Stimulated activated naive CD8-positive, alpha-beta T cell treated with anti-CD3 and anti-CD28 coated beads, Interleukin-15, amount 100 ng/mL, for 72 hours (primary cell): ENCODE data around the gene GNPTG.
"Not testable (repeated sequence)": the region's sequence is repeated elsewhere in the genome, so short reads cannot be mapped to it uniquely, and the experiment has no call there.

ENCODE experiments used
- ATAC-seq: fragments of 150-1000 bp; cut with Tn5 transposase; 2 replicates; pipeline ENCODE4 v1.10.0; 2021; ENCODE audit warnings: mild to moderate bottlenecking, moderate library complexity
- DNase-seq, 2 donors: peaks; one replicate each; pipeline ENCODE4 v3.0.0; 2021 to 2022
- H3K27ac Mint-ChIP-seq, 2 donors: one replicate each; pipeline ENCODE4 v1.8.0; 2022; ENCODE audit warnings: mild to moderate bottlenecking in 2 of 2, mixed read lengths in 2 of 2, moderate library complexity in 2 of 2
- H3K27me3 Mint-ChIP-seq: one replicate; pipeline ENCODE4 v1.8.0; 2022; ENCODE audit warnings: mixed read lengths
- H3K4me1 Mint-ChIP-seq: one replicate; pipeline ENCODE4 v1.8.0; 2022; ENCODE audit warnings: mild to moderate bottlenecking, mixed read lengths
- H3K4me3 Mint-ChIP-seq, 2 donors: one replicate each; pipeline ENCODE4 v1.8.0; 2022; ENCODE audit warnings: mild to moderate bottlenecking in 2 of 2, mixed read lengths in 2 of 2, moderate library complexity in 1 of 2
- H3K9me3 Mint-ChIP-seq, 2 donors: one replicate each; pipeline ENCODE4 v1.8.0; 2022; ENCODE audit warnings: mixed read lengths in 2 of 2

The GNPTG gene

DNA sequence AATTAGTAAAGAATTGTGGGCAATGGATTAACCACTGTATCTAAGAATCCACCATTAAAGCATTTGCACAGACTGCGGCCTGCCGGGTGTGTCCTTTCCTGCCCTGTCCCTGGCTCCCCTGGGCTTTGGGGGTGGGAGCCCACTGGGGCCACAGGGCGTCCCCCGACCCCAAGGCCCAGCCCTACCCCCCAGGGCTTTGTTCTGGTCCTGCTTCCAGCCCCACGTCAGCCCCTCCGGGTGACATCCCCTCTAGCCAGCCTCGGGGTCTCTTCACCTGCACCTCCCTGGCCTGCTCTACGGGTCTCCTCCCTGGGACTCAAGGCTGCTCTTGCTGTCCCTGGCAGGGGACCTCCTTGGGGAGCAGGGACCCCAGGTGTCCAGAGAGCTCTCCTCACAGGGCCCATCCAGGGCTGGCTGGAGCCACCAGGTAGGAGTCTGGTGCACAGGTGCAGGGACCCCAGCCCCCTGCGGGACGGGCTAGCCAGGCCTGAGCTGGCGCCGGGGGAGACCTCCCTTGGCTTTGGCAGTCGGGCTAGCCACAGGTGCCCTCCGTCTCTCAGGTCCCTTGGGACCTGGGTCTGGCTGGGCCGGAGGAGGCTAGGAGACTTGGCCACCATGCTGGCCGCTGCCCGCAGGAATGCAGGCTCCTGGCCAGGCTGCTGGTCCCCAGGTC, 24.6 kb upstream of the GNPTG start:
- H3K27me3 Mint-ChIP-seq, result peaks cover 13% of the 10 kb centered on the region
- no peak overlapping the region for H3K27ac Mint-ChIP-seq
- DNase-seq (no peak), ATAC-seq (peak; percentile 18)
- no peaks in the 10 kb centered on the region for H3K9me3 Mint-ChIP-seq
- H3K4me3 Mint-ChIP-seq, result no peak overlapping the region
- H3K4me1 Mint-ChIP-seq, result peaks cover 11% of the 10 kb centered on the region

DNA sequence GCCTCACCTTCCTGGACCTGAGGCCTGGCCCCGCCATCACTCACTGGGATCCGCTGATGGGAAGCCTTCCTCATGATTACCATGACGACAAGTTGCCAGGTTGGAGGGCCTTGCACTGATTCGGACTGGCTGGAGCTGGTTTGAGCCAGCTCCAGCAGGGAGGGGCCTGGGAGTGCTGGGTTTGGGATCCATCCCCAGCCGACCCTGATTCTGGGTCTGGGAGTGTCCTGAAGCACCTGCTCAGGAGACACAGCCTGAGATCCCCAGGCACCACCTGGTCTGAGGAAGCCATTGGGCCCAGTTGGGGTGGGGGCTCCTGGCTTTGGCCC, 24.1 kb upstream of the GNPTG start:
- Mint-ChIP-seq H3K4me3 (no peak overlapping the region), H3K27ac (peak overlapping the region in 1 of 2 donors; percentile 27), H3K27me3 (peaks cover 18% of the 10 kb centered on the region)

DNA sequence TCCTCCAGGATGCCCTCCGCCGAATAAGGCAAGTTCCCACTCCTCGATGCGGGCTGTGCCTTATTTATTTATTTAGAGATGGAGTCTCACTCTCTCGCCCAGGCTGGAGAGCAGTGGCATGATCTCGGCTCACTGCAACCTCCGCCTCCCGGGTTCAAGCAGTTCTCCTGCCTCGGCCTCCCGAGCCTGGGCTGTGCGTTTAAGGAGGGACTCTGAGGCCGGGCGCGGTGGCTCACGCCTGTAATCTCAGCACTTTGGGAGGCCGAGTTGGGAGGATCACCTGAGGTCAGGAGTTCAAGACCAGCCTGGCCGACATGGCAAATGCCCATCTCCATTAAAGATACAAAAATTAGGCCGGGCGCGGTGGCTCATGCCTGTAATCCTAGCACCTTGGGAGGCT, 23.6 kb upstream of the GNPTG start:
- H3K27me3 Mint-ChIP-seq, result peaks cover 23% of the 10 kb centered on the region
- not testable (repeated sequence) for H3K4me3 Mint-ChIP-seq, H3K9me3 Mint-ChIP-seq, DNase-seq, H3K27ac Mint-ChIP-seq, ATAC-seq
- H3K4me1 Mint-ChIP-seq, result peaks cover 20% of the 10 kb centered on the region

More for the DNA sequence above, 24.1 kb upstream of the GNPTG start:
- Mint-ChIP-seq H3K9me3 (no peaks in the 10 kb centered on the region), H3K4me1 (peaks cover 16% of the 10 kb centered on the region)
- ATAC-seq (no peak), DNase-seq (no peak)

DNA sequence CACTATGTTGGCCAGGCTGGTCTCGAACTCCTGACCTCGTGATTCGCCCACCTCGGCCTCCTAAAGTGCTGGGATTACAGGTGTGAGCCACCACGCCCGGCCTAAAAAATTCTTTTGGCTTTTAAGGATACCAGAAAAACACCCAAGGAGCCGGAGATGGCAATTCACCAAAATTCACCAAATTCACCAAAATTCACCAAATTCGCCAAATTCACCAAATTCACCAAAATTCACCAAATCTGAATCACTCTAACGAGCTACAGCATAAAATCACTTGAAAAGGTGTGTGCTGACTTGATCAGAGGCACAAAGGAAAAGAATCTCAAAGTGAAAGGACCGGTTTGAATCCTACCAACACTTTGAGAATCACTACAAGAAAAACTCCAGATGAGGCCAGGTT, 22.8 kb upstream of the GNPTG start:
- peaks cover 23% of the 10 kb centered on the region for H3K27me3 Mint-ChIP-seq

DNA sequence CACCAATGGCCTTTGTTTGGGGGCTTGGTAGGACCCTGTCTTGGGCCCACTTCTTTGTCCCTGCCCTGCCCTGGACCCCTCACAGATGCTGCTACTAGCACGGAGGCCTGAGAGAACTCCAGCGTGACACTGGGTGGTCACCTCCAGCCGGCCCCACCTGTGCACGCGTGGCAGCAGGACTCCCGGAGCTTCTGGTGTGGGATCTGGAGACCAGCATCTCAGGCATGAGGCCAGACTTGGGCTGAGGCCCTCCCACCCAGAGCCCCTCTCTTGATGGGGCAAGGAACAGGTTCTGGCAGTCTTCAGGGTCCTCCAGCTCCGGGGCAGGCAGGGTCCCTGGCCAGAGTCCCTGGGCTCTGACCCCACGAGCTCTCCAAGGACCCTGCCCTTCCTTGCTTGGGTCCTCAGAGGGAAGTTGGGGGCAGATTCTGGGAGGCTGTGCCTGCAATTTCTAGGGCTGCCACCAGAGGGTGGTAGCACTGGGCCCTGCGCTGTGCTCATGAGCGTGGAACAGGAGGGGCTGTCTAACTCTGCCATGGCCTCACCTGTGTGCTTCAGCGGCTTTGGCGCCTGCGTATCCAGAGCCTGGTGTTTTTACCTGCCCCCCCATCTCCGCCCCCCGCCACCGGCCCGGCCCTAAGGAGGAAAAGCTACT, 21.3 kb upstream of the GNPTG start:
- ATAC-seq (no peak), DNase-seq (peak in 1 of 2 donors; percentile 35)
- no peaks in the 10 kb centered on the region for H3K9me3 Mint-ChIP-seq
- no peak overlapping the region for H3K27ac Mint-ChIP-seq
- H3K4me3 Mint-ChIP-seq, result no peak overlapping the region
- peaks cover 37% of the 10 kb centered on the region for H3K27me3 Mint-ChIP-seq
- peaks cover 35% of the 10 kb centered on the region for H3K4me1 Mint-ChIP-seq

More for the DNA sequence above, 22.8 kb upstream of the GNPTG start:
- H3K9me3 Mint-ChIP-seq, ATAC-seq, H3K4me3 Mint-ChIP-seq, DNase-seq: not testable (repeated sequence)
- Mint-ChIP-seq H3K4me1 (peaks cover 20% of the 10 kb centered on the region), H3K27ac (peak overlapping the region in 1 of 2 donors; percentile 63)

DNA sequence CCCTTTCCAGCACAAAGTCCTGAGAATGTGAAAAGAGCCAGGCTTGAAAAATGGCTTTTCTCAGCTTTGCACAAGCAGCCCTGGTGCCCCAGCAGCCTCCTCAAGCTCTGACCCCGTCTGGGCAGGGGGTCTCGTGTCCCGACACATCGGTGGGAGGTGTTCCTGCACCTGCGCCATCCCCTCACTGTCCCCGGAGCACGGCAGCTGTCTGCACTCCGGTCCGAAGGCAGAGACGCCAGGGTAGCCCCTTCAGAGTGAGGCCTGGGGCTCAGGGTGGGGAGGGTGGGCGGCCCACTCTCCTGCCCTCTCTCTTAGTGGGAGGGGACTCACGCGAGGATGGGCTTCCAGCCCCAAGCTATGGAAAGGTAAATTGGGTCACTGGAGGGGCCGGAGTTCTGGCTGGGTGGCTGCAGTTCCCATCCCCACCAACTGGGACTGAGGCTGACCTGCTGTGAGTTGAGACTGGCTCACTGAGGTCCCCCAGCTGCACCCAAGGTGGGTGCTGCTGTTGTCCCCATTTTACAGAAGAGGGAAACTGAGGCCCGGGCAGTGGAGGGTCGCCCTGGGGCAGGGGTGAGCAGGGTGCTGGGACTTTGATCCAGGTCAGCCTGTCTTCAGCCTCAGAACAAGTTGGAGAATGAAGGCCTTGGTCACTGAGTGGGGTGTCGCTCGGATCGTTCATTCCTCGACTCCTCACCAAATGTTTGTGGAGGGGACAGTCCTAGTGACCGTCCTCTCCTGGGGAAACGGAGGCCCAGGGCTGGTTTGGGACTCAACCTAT, 20.6 kb upstream of the GNPTG start:
- Mint-ChIP-seq H3K9me3 (no peaks in the 10 kb centered on the region), H3K4me1 (peaks cover 42% of the 10 kb centered on the region), H3K4me3 (peak overlapping the region in 1 of 2 donors; percentile 49), H3K27ac (peak overlapping the region in 1 of 2 donors; percentile 95), H3K27me3 (peaks cover 45% of the 10 kb centered on the region)
- DNase-seq (no peak), ATAC-seq (no peak)

DNA sequence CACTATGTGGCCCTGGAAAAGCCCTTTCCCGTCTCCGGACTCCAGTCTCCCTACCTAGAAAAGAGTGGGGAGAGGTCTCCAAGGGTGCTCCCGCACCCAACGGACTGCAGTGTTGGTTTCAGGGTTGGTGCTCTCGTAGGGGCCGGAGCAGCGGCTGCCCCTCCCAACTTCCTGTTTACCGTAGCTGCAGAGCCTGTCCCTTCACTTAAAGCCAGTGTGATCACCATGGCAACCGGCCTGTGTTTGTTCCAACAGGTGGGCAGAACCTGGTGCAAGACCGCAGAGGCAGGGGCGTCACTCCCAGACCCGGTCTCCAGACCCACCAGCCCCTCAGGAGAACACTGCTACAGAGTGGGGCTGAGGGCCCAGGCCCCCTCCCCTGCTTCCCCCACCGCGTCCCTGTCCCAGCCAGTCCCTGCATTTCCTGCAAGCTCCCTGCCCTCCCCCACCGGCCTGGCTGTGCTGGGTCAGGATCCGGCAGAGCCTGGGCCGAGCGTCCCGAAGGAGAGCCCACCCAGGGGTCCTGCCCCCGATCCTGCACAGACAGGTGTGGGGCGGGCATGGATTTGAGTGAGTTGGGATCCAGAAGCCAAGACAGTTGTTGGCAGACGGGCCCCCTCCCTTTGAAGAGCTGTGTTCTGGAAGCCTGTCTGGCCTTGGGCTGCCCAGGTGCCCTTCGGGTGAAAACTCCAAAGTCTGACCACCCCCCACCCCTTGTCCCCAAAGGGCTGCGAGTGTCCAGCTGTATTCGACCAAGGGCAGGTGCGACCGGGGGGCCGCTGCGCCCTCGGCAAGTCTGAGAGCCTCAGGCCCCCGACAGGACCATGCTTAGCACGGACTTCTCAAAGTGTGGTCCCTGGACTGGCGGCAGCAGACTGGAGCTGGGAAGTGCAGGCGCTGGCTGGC, 19.8 kb upstream of the GNPTG start:
- DNase-seq (peak; percentile 37 to 60), ATAC-seq (peak; percentile 35)
- H3K4me3 Mint-ChIP-seq, result peak overlapping the region; percentile 71 to 77
- H3K27ac Mint-ChIP-seq, result no peak overlapping the region
- H3K9me3 Mint-ChIP-seq, result no peaks in the 10 kb centered on the region
- H3K4me1 Mint-ChIP-seq, result peaks cover 43% of the 10 kb centered on the region
- H3K27me3 Mint-ChIP-seq, result peaks cover 52% of the 10 kb centered on the region

DNA sequence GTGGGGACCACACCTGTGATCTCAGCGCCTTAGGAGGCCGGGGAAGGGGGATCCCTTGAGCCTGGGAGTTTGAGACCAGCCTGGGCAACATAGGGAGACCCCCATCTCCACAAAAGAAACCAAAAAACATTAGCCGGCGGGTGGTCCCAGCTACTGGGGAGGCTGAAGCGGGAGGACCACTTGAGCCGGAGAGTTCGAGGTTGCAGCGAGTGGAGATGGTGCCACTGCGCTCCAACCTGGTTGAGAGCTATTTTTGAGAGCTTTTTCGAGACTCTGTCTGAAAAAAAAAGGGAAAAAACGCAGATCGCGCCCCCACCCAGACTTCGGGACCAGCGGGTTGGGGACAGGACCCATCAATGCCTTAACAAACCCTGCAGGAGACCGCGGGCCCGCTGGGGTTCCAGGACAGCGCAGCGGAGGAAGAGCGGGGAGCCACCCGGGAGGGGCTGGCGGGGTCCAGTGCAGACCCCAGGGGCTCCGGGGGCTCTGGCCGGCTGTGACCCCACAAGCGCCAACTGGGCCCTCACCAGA, 19.0 kb upstream of the GNPTG start:
- no peak overlapping the region for H3K27ac Mint-ChIP-seq
- DNase-seq (no peak), ATAC-seq (peak; percentile 13)
- H3K27me3 Mint-ChIP-seq, result peaks cover 52% of the 10 kb centered on the region
- H3K9me3 Mint-ChIP-seq, result no peaks in the 10 kb centered on the region
- H3K4me3 Mint-ChIP-seq, result peak overlapping the region; percentile 71 to 77
- H3K4me1 Mint-ChIP-seq, result peaks cover 43% of the 10 kb centered on the region

DNA sequence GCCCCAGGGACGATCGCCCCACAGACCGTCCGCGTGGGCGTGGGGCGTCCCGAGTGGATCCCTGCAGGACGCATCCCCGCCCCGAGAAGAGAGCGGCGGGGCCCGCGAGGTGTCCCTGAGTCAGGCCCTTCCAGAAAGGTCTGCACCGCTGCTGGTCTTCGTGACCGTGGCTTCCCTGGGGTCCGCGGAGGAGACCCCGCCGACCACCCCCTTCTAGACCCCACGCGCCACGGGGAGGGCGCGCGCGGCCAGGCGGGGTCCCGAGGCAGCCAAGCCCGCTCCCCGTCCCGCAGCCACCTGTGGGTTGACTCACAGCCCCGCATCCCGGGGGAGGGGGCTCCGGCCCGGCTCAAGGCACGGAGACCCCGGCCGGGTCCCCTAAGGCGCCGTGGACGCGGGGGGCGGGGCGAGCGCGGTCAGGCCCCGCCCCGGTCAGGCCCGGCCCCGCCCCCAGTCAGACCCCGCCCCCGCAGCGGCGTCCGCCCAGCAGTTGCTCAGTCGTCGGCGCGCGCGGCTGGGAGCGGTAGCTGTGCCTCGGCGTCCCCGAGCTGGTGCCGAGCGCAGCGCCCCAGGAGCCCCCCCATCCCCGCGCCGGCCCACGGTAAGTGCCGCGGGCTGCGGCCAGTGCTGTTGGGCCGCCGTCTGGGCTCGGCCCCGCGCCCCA, 18.4 kb upstream of the GNPTG start, which contains the start of gene BAIAP3:
Gene BAIAP3 (plus strand): TSS at position 497 of the 664 bp plus-strand sequence. CDS start 4,905 bp downstream, outside the sequence.
- H3K27ac Mint-ChIP-seq, result no peak within 1 kb of the TSS

DNA sequence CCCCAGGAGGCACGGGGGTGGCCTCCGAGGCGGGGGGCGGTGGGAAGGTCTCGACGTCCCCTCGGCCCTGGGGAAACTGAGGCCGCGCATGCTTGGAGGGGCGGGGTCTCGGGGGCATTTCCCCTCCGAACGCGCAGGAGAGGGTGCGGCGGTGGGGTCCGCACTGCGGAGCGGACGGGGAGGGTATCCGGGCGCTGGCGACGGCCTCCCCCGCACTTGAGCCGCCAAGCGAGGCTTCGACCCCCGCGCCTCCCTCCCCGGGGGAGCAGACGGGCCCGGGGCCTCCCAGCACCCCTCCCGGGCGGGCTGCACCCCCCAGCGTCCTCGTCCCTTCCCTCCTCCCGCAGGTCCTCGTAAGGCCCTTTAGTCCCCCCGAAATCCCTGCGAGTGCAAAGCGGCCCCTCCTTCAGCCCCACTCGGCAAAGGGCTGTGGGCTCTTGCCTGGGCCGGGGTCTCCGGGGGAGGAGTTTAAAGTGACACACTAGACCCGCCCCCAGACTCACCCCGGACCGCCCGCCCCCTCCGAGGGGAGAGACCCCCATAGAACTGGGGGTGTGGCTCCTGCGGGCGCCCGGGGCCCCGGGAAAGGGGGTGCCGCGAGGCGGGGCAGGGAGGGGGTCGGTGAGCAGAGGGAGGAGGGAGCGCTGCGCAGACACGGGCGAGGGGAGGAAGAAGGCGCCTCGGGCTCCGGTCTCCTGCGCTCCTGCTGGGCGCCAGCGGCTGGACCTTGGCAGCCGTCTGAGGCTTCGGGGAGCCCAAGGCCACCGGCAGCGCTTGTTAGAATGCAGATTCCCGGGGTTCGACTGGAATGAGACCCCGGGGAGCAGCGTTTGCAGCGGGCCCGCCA, 17.7 kb upstream of the GNPTG start:
- DNase-seq (no peak), ATAC-seq (no peak)
- Mint-ChIP-seq H3K4me1 (peaks cover 43% of the 10 kb centered on the region), H3K27me3 (peaks cover 52% of the 10 kb centered on the region), H3K9me3 (no peaks in the 10 kb centered on the region), H3K27ac (no peak overlapping the region), H3K4me3 (peak overlapping the region in 1 of 2 donors; percentile 54)

More for the DNA sequence above, 18.4 kb upstream of the GNPTG start, which contains the start of gene BAIAP3:
- Mint-ChIP-seq H3K4me3 (peak within 1 kb of the TSS; percentile 71 to 77), H3K27me3 (peaks cover 52% of the 10 kb centered on the region), H3K9me3 (no peaks in the 10 kb centered on the region), H3K4me1 (peaks cover 43% of the 10 kb centered on the region)
- ATAC-seq, result peak; percentile 64
- peak in 1 of 2 donors; percentile 53 for DNase-seq

DNA sequence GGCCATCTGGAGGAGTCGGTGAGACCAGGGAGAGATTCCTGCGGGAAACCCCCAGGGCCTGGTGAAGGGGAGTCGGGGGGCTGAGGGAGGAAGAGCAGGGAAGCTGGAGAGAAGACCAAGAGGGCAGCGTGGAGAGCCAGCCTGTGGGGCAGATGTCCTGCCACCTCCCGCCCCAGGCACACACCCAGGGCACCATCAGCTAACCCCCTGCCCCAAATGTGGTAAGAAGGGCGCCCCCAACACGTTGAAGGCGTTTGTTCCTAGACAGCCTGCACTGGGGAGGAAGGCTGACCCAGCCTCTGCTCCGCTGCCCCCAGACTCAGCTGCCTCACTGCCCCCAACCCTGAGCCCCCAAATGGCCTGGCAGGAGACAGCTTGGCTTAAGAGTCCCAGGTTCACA, 17.0 kb upstream of the GNPTG start:
- ATAC-seq, result no peak
- no peak overlapping the region for H3K4me3 Mint-ChIP-seq
- H3K27me3 Mint-ChIP-seq, result peaks cover 52% of the 10 kb centered on the region

DNA sequence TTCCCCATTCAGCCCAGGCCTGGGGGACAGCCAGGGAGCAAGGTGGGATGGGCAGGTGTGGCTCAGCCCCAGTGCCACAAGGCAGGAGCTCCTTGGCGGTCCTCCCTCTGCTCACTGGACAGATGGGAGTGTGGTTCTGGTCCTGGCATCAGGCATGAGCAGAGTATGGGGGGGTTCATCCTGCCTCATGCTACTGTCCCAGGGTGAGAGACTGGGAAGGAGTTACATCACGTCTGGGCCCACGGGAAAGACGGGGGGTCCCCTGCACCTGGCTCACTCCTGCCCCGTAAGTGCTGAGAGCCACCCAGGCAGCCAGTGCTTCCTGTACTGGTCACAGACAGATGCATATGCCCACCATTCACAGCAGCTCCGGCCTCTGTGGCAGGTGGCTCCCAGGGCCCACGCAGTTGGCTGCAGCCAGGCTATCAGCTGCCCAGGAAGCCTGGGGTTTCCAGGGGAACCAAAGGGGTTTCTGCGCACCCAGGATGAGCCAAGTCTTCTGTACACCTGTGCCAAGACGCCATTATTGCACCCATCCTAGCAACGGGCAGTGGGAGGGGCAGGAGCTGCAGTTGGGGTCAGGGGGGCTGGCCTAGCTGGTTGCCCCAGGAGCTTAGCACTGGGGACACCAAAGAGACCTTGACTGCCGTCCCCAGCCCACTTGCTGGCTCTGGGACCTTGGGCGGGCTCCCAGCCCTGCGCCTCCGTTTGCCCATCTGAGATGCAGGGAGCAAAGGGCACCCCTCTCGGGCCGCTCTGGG, 16.3 kb upstream of the GNPTG start:
- DNase-seq (no peak), ATAC-seq (no peak)
- H3K4me1 Mint-ChIP-seq, result peaks cover 43% of the 10 kb centered on the region
- no peak overlapping the region for H3K4me3 Mint-ChIP-seq
- H3K27ac Mint-ChIP-seq, result no peak overlapping the region
- H3K27me3 Mint-ChIP-seq, result peaks cover 52% of the 10 kb centered on the region
- no peaks in the 10 kb centered on the region for H3K9me3 Mint-ChIP-seq

More for the DNA sequence above, 17.0 kb upstream of the GNPTG start:
- DNase-seq, result no peak
- H3K9me3 Mint-ChIP-seq, result no peaks in the 10 kb centered on the region
- H3K27ac Mint-ChIP-seq, result no peak overlapping the region
- H3K4me1 Mint-ChIP-seq, result peaks cover 43% of the 10 kb centered on the region

DNA sequence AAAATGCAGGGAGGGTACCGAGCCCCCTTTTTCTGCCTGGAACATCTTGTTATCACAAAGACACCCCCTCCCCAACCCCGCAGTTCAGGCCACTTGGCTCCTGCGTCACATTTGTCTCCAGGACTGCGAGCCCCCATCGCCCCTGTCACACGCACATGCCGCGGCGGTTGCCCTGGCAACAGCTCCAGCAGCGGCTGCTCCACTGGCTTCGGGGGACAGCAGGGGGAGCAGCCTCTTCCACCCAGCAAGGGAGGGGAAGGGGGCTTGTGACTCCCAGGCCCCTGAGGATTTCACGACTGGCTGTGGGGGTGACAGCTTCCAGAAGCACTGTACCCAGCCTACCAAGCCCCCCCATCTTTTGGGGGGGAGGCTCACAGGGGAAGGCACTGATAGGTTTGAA, 15.7 kb upstream of the GNPTG start:
- H3K4me3 Mint-ChIP-seq, result no peak overlapping the region
- peaks cover 50% of the 10 kb centered on the region for H3K27me3 Mint-ChIP-seq
- H3K27ac Mint-ChIP-seq, result no peak overlapping the region
- ATAC-seq, result no peak
- DNase-seq, result no peak
- no peaks in the 10 kb centered on the region for H3K9me3 Mint-ChIP-seq
- H3K4me1 Mint-ChIP-seq, result peaks cover 43% of the 10 kb centered on the region
